Measurements from ENCODE around the gene ACADS. TPM values are rescaled to one million over a fixed set of nuclear protein-coding genes. Genes with fewer than 3 reads are reported as not detected.

ACADS gene
- total RNA-seq, 1 experiment from 2014 or later, result 11.0 TPM

DNA sequence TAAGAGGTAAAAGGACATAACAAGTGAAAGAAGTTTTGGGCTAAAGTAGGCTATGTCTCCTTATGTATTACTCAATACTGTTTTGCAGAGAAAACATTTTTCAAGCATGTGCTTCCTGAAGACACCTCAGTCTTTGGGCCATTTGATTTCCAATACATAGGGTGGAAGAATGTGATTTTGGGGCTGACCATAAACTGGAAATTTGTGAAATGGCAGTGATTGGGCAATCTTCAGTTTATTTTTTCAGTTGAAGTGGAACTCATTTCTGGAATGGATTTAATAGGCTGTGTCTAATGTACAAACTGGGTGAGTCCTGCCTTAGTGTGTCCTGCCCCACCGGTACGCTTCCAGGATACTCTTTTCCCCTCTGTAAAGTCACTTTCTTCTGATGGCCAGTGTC is 2.8 kb upstream of the ACADS start (continued):
- TF ChIP-seq, protein P1, sequence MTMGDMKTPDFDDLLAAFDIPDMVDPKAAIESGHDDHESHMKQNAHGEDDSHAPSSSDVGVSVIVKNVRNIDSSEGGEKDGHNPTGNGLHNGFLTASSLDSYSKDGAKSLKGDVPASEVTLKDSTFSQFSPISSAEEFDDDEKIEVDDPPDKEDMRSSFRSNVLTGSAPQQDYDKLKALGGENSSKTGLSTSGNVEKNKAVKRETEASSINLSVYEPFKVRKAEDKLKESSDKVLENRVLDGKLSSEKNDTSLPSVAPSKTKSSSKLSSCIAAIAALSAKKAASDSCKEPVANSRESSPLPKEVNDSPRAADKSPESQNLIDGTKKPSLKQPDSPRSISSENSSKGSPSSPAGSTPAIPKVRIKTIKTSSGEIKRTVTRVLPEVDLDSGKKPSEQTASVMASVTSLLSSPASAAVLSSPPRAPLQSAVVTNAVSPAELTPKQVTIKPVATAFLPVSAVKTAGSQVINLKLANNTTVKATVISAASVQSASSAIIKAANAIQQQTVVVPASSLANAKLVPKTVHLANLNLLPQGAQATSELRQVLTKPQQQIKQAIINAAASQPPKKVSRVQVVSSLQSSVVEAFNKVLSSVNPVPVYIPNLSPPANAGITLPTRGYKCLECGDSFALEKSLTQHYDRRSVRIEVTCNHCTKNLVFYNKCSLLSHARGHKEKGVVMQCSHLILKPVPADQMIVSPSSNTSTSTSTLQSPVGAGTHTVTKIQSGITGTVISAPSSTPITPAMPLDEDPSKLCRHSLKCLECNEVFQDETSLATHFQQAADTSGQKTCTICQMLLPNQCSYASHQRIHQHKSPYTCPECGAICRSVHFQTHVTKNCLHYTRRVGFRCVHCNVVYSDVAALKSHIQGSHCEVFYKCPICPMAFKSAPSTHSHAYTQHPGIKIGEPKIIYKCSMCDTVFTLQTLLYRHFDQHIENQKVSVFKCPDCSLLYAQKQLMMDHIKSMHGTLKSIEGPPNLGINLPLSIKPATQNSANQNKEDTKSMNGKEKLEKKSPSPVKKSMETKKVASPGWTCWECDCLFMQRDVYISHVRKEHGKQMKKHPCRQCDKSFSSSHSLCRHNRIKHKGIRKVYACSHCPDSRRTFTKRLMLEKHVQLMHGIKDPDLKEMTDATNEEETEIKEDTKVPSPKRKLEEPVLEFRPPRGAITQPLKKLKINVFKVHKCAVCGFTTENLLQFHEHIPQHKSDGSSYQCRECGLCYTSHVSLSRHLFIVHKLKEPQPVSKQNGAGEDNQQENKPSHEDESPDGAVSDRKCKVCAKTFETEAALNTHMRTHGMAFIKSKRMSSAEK (CRISPR knock-in tag; IDR thresholded peaks at IDR 0.05; ENCODE audit: borderline replicate concordance), result no peak
- no peak for TF ChIP-seq E2F1 (CRISPR knock-in tag; IDR thresholded peaks at IDR 0.05)
- TF ChIP-seq RELA (CRISPR knock-in tag; IDR thresholded peaks at IDR 0.05; ENCODE audit: borderline replicate concordance), result no peak
- TF ChIP-seq ESRRA (CRISPR knock-in tag; IDR thresholded peaks at IDR 0.05; ENCODE audit: borderline replicate concordance), result no peak
- no peak for TF ChIP-seq ZNF263 (CRISPR knock-in tag; IDR thresholded peaks at IDR 0.05; ENCODE audit: low read depth)

- Mint-ChIP-seq H3K9me3 (no peaks in the 10 kb centered on the region), H3K4me3 (peak overlapping the region; percentile 70), H3K27me3 (ENCODE audit: low read depth) (peaks cover 4% of the 10 kb centered on the region; the same call in 1 of the 2 replicates), H3K4me1 (peaks cover 13% of the 10 kb centered on the region), H3K27ac (no peak overlapping the region), H3K36me3 (peaks cover 39% of the 10 kb centered on the region)
- TF ChIP-seq, protein P2, sequence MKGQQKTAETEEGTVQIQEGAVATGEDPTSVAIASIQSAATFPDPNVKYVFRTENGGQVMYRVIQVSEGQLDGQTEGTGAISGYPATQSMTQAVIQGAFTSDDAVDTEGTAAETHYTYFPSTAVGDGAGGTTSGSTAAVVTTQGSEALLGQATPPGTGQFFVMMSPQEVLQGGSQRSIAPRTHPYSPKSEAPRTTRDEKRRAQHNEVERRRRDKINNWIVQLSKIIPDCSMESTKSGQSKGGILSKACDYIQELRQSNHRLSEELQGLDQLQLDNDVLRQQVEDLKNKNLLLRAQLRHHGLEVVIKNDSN (CRISPR knock-in tag; IDR thresholded peaks at IDR 0.05), result no peak
- TF ChIP-seq NFATC4 (CRISPR knock-in tag; IDR thresholded peaks at IDR 0.05), result no peak
- TF ChIP-seq GABPB1 (CRISPR knock-in tag; IDR thresholded peaks at IDR 0.05), result no peak
- no peak for TF ChIP-seq JUN (CRISPR knock-in tag; IDR thresholded peaks at IDR 0.05)
- no peak for TF ChIP-seq ZNF396 (CRISPR knock-in tag; IDR thresholded peaks at IDR 0.05; ENCODE audit: borderline replicate concordance)
- TF ChIP-seq ATF1 (CRISPR knock-in tag; IDR thresholded peaks at IDR 0.05), result no peak
- TF ChIP-seq, protein P3, sequence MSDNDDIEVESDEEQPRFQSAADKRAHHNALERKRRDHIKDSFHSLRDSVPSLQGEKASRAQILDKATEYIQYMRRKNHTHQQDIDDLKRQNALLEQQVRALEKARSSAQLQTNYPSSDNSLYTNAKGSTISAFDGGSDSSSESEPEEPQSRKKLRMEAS (CRISPR knock-in tag; IDR thresholded peaks at IDR 0.05), result no peak
- TF ChIP-seq, protein P4, sequence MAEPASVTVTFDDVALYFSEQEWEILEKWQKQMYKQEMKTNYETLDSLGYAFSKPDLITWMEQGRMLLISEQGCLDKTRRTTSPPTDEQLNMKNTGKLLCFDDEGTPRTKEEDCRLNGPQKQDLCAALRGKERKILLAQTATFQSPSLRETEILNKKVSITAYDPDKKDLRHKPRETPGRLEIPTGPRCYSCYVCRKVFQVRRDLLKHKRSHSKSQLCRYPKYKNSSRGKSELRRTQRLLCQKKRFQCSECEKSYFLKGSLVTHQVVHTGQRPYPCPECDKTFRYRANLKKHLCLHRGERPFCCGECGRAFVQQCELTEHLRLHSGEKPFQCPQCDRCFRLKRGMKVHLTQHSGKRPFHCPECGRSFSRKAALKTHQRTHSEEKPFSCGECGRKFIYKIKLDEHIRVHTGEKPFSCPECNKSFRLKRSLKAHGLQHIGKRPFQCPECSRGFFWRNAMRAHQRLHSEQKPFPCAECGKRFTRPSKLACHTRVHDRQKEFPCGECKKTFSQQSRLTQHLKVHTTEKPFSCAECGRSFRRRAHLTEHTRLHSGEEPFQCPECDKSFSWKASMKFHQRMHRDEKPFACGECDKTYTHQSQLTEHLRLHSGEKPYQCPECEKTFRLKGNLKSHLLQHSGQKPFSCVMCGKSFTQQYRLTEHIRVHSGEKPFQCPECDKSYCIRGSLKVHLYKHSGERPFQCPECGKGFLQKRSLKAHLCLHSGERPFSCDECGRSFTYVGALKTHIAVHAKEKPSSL (CRISPR knock-in tag; conservative IDR thresholded peaks at IDR 0.05), result no peak
- TF ChIP-seq CREM (CRISPR knock-in tag; IDR thresholded peaks at IDR 0.05), result no peak
- no peak for TF ChIP-seq NFE2L1 (CRISPR knock-in tag; IDR thresholded peaks at IDR 0.05)
- TF ChIP-seq SMAD3 (CRISPR knock-in tag; IDR thresholded peaks at IDR 0.05; ENCODE audit: borderline replicate concordance), result no peak
- TF ChIP-seq ZBTB43 (CRISPR knock-in tag; IDR thresholded peaks at IDR 0.05), result no peak
- no peak for TF ChIP-seq CREB1 (CRISPR knock-in tag; IDR thresholded peaks at IDR 0.05)
- TF ChIP-seq ZMAT4 (CRISPR knock-in tag; IDR thresholded peaks at IDR 0.05), result no peak
- ChIA-PET POLR2A (no interaction called here), CTCF (interaction anchor here (0.8 to 1.5 kb wide), 10 partner anchors 13 to 335 kb away, joined by 3 to 6 read pairs (median 3); partner anchors contain the start of genes CABP1 and POP5)
- DNase-seq (ENCODE audit: low spot score) (no peak), ATAC-seq (no peak)
Measured at GRCh38 chr12:120724720-120725119, 906 bp upstream of the ACADS start.

Data from WTC11 (cell line).